HTERT RPE-1 (cell line): ENCODE measurements around the gene TRIM31.

ENCODE experiments used
- in situ Hi-C: fragments of 300-500 bp; cut with MboI; formaldehyde crosslinking; loops from 4 replicates; pipeline ENCODE4 v1.14.3; 2020; ENCODE audit warnings: low sequenced_read_pairs

Gene TRIM31

GRCh38 chr6:30087876-30088275, 25.0 kb downstream of the TRIM31 start:
- in situ Hi-C loops: no loop called here

GRCh38 chr6:30077218-30077617, 35.7 kb downstream of the TRIM31 start:
- in situ Hi-C loops: no loop called here

GRCh38 chr6:30075790-30076732, 36.8 kb downstream of the TRIM31 start:
- in situ Hi-C loops: no loop called here

- in situ Hi-C loops: no loop called here
Observed at GRCh38 chr6:30075094-30075789, 37.6 kb downstream of the TRIM31 start, which contains the start of gene RNF39. Gene RNF39, minus strand, starts transcription at chr6:30075769. Its CDS starts 184 bp downstream, at chr6:30075585.

- in situ Hi-C loops: no loop called here
Observed at GRCh38 chr6:30074331-30075093, 38.4 kb downstream of the TRIM31 start.

DNA sequence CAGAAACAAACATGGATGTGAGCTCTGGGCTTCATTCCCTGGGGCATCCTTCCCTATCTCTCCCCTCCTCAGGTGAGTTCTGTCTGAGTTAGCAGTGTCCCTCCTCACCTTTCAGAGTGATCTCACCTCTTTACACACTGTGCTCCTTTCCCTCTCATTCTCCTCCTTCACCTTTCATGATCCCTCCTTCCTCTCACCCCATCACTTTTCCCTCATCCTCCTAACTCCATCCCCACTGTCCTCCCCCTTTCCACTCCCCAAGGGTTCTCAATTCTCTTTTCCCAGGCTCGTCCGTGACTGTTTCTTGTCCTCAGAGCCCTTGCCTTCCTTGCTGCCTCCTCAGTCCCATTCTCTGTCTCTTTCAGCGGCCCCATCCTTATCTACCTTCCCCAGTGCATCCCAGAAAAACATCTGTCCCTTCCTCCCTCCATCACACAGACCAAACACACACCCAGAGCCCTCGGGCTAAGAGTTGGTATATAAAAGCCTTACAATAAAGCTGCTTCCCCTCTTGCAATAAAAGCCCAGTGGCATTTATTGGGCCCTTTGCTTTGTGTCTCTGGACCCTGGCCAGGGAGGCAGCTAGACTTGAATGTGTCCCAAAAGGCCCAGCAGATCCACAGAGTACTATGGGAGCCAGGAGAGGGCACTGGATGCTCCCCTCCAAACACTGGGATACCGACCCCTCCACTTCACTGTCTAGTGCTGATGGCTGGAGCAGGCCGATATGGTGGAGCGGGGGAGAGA, 39.2 kb downstream of the TRIM31 start:
- in situ Hi-C loops: no loop called here

GRCh38 chr6:30071858-30072257, 41.0 kb downstream of the TRIM31 start:
- in situ Hi-C loops: no loop called here

DNA sequence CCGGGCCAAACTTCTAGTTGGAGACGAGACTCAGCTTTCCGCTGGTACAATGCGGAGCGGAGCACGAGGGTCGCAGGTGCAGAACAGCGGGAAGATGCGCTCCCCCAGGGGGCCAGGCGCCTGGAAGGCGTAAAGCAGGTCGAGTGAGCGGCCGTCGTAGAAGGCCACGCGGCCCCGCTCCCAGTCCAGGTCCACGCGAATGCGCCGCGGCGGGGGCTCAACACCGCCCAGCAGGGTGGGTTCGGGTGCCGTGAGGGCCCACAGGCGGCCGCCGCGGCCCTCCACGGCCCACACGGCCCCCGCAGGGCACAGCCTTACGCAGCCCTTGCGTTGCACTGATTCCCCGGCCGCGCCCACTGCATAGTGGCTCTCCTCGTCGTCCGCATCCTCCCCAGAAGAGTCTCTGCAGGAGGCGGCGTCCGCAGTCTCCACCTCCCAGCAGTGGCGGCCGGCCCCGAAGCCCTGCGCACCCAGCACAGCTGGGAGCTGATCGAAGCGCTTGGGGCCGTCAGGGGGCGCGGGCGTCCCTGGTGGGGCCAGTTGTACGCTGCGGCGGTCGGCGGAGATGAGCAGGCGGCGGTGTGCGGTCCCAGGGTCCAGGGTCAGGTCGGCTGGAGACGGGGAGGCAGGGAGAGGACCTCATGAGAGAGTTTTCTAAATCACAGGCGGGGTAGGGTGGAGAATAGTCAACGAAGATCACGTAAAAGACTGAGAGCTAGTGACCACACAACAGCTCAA, 41.6 kb downstream of the TRIM31 start:
- in situ Hi-C loops: no loop called here

- in situ Hi-C loops: no loop called here
Observed at GRCh38 chr6:30067460-30068139, 45.3 kb downstream of the TRIM31 start.

DNA sequence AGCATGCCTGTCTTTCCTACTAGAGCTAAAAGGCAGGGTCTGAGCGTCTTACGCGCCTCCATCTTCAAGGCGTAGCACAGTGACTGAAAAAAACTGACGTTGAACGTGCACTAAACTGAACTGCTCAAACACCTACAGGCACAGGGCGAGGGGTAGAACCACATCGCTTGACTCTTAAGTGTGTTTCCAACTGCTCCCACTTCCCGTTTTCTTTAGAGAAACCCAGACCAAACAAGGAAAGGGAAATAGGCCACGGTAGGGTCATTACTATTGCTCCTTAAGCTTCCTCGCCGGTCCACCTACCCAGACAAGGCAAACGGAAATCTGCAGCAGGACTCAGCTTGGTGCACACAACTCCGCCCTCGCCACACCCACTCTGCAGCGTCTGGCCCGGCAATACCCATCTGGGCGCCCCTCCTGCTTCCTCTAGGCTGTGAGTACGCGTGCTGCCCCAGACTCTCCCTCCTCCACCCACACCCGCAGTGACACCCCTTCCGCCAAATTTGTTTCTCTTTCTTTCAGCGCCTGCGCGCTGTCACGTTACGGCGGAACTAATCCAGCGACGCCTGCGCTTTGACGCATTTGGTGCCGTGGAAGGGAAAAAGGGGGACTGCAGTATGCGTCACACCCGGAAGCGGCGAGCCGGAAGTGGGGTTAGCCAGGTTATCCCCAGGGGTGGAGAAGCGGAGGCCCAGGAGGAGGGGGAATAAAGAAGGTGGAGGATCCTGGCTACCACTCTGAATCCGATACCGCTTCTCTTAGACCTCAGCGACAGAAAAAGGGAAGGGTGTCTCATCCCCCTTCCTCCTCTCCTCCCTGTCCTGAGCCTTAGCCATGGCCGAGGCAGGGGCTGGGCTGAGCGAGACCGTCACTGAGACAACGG, 46.1 kb downstream of the TRIM31 start, which contains the start of gene PPP1R11:
TSS of gene PPP1R11 (plus strand) at position 622 of the 883 bp plus-strand sequence. CDS start at position 835, 213 bp downstream.
- in situ Hi-C loops: no loop called here

GRCh38 chr6:30066082-30066481, 46.8 kb downstream of the TRIM31 start:
- in situ Hi-C loops: no loop called here

GRCh38 chr6:30063315-30063714, 49.6 kb downstream of the TRIM31 start:
- in situ Hi-C loops: no loop called here

GRCh38 chr6:30062471-30063178, 50.3 kb downstream of the TRIM31 start:
- in situ Hi-C loops: no loop called here

GRCh38 chr6:30061858-30062458, 50.9 kb downstream of the TRIM31 start:
- in situ Hi-C loops: no loop called here

DNA sequence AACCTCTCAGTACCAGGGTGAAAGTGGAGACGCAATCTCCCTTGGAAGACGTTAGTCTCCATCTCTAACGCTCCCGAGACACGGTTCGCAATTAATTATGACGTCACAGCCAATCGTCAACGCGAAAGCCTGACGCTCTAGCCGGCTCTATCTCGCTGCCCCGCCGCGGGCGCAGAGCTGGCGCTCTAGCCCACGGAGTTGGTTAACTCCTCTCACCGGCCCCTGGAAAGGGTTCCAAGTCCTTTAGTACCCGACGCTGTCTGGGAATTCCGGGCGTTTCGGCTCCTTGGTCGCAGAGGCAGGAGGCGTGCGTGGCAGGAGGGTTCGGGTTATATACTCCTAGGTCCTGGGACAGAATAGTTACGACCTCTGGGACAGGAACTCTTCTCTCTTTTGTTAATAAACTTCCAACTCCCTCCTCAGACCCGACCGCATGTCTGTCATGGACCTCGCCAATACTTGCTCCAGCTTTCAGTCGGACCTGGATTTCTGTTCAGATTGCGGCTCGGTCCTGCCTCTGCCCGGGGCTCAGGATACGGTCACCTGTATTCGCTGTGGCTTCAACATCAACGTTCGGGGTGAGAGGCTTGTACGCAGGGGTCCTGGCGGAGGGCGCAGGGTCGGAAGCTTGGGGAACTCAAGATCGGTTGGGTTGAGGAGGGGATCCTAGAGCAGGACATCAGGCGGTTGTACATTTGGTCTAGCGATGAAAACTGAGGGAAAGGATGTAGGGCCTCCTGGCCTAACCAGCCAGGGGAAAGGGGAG, 51.6 kb downstream of the TRIM31 start, which contains the start of gene POLR1H:
TSS of gene POLR1H (plus strand) at position 174 of the 766 bp plus-strand sequence. CDS start at position 434, 260 bp downstream.
- in situ Hi-C loops: no loop called here

DNA sequence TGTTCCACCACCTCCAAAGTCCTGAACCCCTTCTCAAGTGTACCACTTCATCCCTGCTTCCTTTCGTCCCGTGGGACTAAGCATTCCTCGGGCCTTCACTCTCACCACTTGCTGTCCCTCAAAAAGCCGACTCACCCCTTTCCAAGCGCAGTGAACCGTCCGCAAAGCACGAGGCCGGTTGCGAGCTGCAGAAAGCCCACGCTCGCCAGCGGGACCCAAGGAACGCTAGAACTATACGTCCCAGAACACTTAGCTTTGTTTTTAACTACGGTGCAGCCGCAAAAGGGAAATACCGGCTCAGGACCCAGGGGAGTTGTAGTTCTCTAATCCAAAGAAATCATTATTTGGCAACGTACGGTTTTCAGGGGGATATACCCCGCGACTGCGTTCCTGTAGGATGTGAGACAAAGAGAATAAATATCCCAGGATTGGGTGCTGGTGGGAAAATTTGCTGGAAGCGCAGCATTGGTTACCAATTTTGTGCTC, 52.2 kb downstream of the TRIM31 start:
- in situ Hi-C loops: no loop called here
